Breast epithelium (tissue), 3 donors: Measurements from ENCODE around the gene MYO9B.

Experiments used
- POLR2A ChIP-seq: fragments of 450-650 bp; IDR thresholded peaks from one replicate; pipeline ENCODE4 v1.6.1; 2016; ENCODE audit warnings: antibody characterized with exemption, mild to moderate bottlenecking, moderate library complexity
- POLR2AphosphoS5 ChIP-seq, 3 donors: sonication (generic); formaldehyde crosslinking; IDR thresholded peaks; one replicate each; pipeline ENCODE4 v1.6.1; 2017; ENCODE audit warnings: antibody characterized with exemption in 3 of 3
- TF ChIP-seq, protein P1 (sequence below), 3 donors: fragments of 450-650 bp; IDR thresholded peaks; one replicate each; pipeline ENCODE4 v1.5.1; 2016 to 2017; ENCODE audit warnings: antibody characterized with exemption in 3 of 3, mild to moderate bottlenecking in 3 of 3, moderate library complexity in 3 of 3

DNA sequence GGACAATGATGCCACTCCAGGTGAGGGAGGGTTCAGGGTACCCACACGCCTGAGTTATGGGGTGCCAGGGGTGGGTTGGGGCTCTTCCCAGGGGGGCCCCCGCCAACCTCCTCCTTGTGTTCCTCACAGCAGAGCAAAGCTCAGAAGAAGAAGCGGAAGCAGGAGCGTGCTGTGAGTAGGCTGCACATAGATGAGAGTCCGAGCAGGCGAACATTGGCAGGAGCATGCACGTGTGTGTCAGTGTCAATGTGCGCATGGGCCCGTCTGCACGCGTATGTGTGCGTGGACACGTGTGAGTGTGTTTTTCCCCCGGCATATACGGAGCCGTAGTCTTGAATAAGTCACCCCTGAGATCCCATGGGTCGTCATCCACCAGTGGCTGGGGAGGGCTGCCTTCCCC lies 127.1 kb downstream of the MYO9B start:
- TF ChIP-seq, protein P1, sequence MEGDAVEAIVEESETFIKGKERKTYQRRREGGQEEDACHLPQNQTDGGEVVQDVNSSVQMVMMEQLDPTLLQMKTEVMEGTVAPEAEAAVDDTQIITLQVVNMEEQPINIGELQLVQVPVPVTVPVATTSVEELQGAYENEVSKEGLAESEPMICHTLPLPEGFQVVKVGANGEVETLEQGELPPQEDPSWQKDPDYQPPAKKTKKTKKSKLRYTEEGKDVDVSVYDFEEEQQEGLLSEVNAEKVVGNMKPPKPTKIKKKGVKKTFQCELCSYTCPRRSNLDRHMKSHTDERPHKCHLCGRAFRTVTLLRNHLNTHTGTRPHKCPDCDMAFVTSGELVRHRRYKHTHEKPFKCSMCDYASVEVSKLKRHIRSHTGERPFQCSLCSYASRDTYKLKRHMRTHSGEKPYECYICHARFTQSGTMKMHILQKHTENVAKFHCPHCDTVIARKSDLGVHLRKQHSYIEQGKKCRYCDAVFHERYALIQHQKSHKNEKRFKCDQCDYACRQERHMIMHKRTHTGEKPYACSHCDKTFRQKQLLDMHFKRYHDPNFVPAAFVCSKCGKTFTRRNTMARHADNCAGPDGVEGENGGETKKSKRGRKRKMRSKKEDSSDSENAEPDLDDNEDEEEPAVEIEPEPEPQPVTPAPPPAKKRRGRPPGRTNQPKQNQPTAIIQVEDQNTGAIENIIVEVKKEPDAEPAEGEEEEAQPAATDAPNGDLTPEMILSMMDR (IDR thresholded peaks at IDR 0.05) = no peak
- no peak for TF ChIP-seq POLR2AphosphoS5 (IDR thresholded peaks at IDR 0.05)
- no peak for TF ChIP-seq POLR2A
